ENCODE results near the gene DENND10.

The DENND10 gene

GRCh38 chr10:119153041-119153440, 49.1 kb downstream of the DENND10 start:
- Histone ChIP-seq H3K4me3 (no peak overlapping the region), H3K4me1 (no peaks in the 10 kb centered on the region), H3K36me3 (replicated peaks) (peaks cover 83% of the 10 kb centered on the region), H3K9me3 (no peaks in the 10 kb centered on the region), H3K27me3 (ENCODE audit: low read depth) (no peaks in the 10 kb centered on the region)
- in situ Hi-C loops (cut with MboI; ENCODE audit: low sequenced_read_pairs) = no loop called here
- no peak for DNase-seq (ENCODE audit: low spot score in 2 of 2)

GRCh38 chr10:119153661-119154060, 49.7 kb downstream of the DENND10 start:
- in situ Hi-C loops (cut with MboI; ENCODE audit: low sequenced_read_pairs) = no loop called here
- Histone ChIP-seq H3K4me3 (no peak overlapping the region), H3K9me3 (no peaks in the 10 kb centered on the region), H3K36me3 (replicated peaks) (peaks cover 82% of the 10 kb centered on the region), H3K27me3 (ENCODE audit: low read depth) (no peaks in the 10 kb centered on the region), H3K4me1 (no peaks in the 10 kb centered on the region)
- DNase-seq (ENCODE audit: low spot score in 2 of 2) = no peak

- H3K9me3 ChIP-seq = no peaks in the 10 kb centered on the region
- peaks cover 68% of the 10 kb centered on the region for H3K36me3 ChIP-seq (replicated peaks)
- H3K4me1 ChIP-seq = peaks cover 5% of the 10 kb centered on the region; the same call in 1 of the 2 replicates
- no peak for DNase-seq (ENCODE audit: low spot score in 2 of 2)
- H3K4me3 ChIP-seq = no peak overlapping the region
- in situ Hi-C loops (cut with MboI; ENCODE audit: low sequenced_read_pairs) = no loop called here
- no peaks in the 10 kb centered on the region for H3K27me3 ChIP-seq (ENCODE audit: low read depth)
Observed at GRCh38 chr10:119159332-119159731, 55.4 kb downstream of the DENND10 start.

- Histone ChIP-seq H3K9me3 (no peaks in the 10 kb centered on the region), H3K4me1 (peaks cover 9% of the 10 kb centered on the region; the same call in 1 of the 2 replicates), H3K27me3 (ENCODE audit: low read depth) (no peaks in the 10 kb centered on the region), H3K36me3 (replicated peaks) (peaks cover 43% of the 10 kb centered on the region), H3K4me3 (no peak overlapping the region)
- no peak for DNase-seq (ENCODE audit: low spot score in 2 of 2)
- in situ Hi-C loops (cut with MboI; ENCODE audit: low sequenced_read_pairs) = no loop called here
Observed at GRCh38 chr10:119161680-119162451, 58.0 kb downstream of the DENND10 start.

GRCh38 chr10:119162452-119163092, 58.7 kb downstream of the DENND10 start:
- in situ Hi-C loops (cut with MboI; ENCODE audit: low sequenced_read_pairs) = no loop called here
- H3K9me3 ChIP-seq = no peaks in the 10 kb centered on the region
- peaks cover 9% of the 10 kb centered on the region; the same call in 1 of the 2 replicates for H3K4me1 ChIP-seq
- H3K27me3 ChIP-seq (ENCODE audit: low read depth) = no peaks in the 10 kb centered on the region
- H3K36me3 ChIP-seq (replicated peaks) = peaks cover 43% of the 10 kb centered on the region
- H3K4me3 ChIP-seq = no peak overlapping the region
- DNase-seq (ENCODE audit: low spot score in 2 of 2) = no peak

- Histone ChIP-seq H3K4me3 (peak within 1 kb of the TSS; percentile 69), H3K36me3 (replicated peaks) (peaks cover 47% of the 10 kb centered on the region), H3K9me3 (no peaks in the 10 kb centered on the region), H3K4me1 (peaks cover 9% of the 10 kb centered on the region; the same call in 1 of the 2 replicates), H3K27me3 (ENCODE audit: low read depth) (no peaks in the 10 kb centered on the region)
- DNase-seq (ENCODE audit: low spot score in 2 of 2) = peak; percentile 40 to 78
- in situ Hi-C loops (cut with MboI; ENCODE audit: low sequenced_read_pairs) = no loop called here
Observed at GRCh38 chr10:119165171-119166117, 61.5 kb downstream of the DENND10 start, which contains the start of gene SFXN4. SFXN4 (minus strand) TSS chr10:119165714; CDS start chr10:119165647, 67 bp downstream.

- Histone ChIP-seq H3K9me3 (no peaks in the 10 kb centered on the region), H3K36me3 (replicated peaks) (peaks cover 45% of the 10 kb centered on the region), H3K4me3 (peak overlapping the region; percentile 69), H3K4me1 (peaks cover 9% of the 10 kb centered on the region; the same call in 1 of the 2 replicates), H3K27me3 (ENCODE audit: low read depth) (no peaks in the 10 kb centered on the region)
- in situ Hi-C loops (cut with MboI; ENCODE audit: low sequenced_read_pairs) = no loop called here
- DNase-seq (ENCODE audit: low spot score in 2 of 2) = no peak
Observed at GRCh38 chr10:119166118-119166500, 62.2 kb downstream of the DENND10 start.

- DNase-seq (ENCODE audit: low spot score in 2 of 2) = no peak
Observed at GRCh38 chr10:119166564-119166963, 62.7 kb downstream of the DENND10 start.

GRCh38 chr10:119167041-119167440, 63.1 kb downstream of the DENND10 start:
- Histone ChIP-seq H3K27me3 (ENCODE audit: low read depth) (no peaks in the 10 kb centered on the region), H3K36me3 (replicated peaks) (peaks cover 47% of the 10 kb centered on the region), H3K4me3 (no peak overlapping the region), H3K9me3 (no peaks in the 10 kb centered on the region), H3K4me1 (peaks cover 9% of the 10 kb centered on the region; the same call in 1 of the 2 replicates)
- in situ Hi-C loops (cut with MboI; ENCODE audit: low sequenced_read_pairs) = no loop called here
- DNase-seq (ENCODE audit: low spot score in 2 of 2) = no peak

More at GRCh38 chr10:119166564-119166963, 62.7 kb downstream of the DENND10 start:
- in situ Hi-C loops (cut with MboI; ENCODE audit: low sequenced_read_pairs) = no loop called here
- no peaks in the 10 kb centered on the region for H3K27me3 ChIP-seq (ENCODE audit: low read depth)
- peaks cover 46% of the 10 kb centered on the region for H3K36me3 ChIP-seq (replicated peaks)
- no peak overlapping the region for H3K4me3 ChIP-seq
- H3K9me3 ChIP-seq = no peaks in the 10 kb centered on the region
- H3K4me1 ChIP-seq = peaks cover 9% of the 10 kb centered on the region; the same call in 1 of the 2 replicates

GRCh38 chr10:119174109-119174508, 70.2 kb downstream of the DENND10 start:
- H3K36me3 ChIP-seq (replicated peaks) = peaks cover 72% of the 10 kb centered on the region
- in situ Hi-C loops (cut with MboI; ENCODE audit: low sequenced_read_pairs) = no loop called here

GRCh38 chr10:119176166-119176565, 72.3 kb downstream of the DENND10 start:
- H3K36me3 ChIP-seq (replicated peaks) = peaks cover 56% of the 10 kb centered on the region
- in situ Hi-C loops (cut with MboI; ENCODE audit: low sequenced_read_pairs) = no loop called here
- H3K27me3 ChIP-seq (ENCODE audit: low read depth) = no peaks in the 10 kb centered on the region
- no peak overlapping the region for H3K4me3 ChIP-seq
- no peak for DNase-seq (ENCODE audit: low spot score in 2 of 2)
- H3K4me1 ChIP-seq = peaks cover 9% of the 10 kb centered on the region
- no peaks in the 10 kb centered on the region for H3K9me3 ChIP-seq

More at GRCh38 chr10:119174109-119174508, 70.2 kb downstream of the DENND10 start:
- Histone ChIP-seq H3K4me3 (no peak overlapping the region), H3K9me3 (no peaks in the 10 kb centered on the region), H3K4me1 (peaks cover 8% of the 10 kb centered on the region), H3K27me3 (ENCODE audit: low read depth) (no peaks in the 10 kb centered on the region)
- DNase-seq (ENCODE audit: low spot score in 2 of 2) = no peak

- in situ Hi-C loops (cut with MboI; ENCODE audit: low sequenced_read_pairs) = no loop called here
- H3K4me3 ChIP-seq = peak overlapping the region; percentile 95
- H3K4me1 ChIP-seq = peaks cover 9% of the 10 kb centered on the region
Observed at GRCh38 chr10:119177708-119178371, 73.9 kb downstream of the DENND10 start.

More at GRCh38 chr10:119177708-119178371, 73.9 kb downstream of the DENND10 start:
- Histone ChIP-seq H3K36me3 (replicated peaks) (peaks cover 39% of the 10 kb centered on the region), H3K9me3 (no peaks in the 10 kb centered on the region), H3K27me3 (ENCODE audit: low read depth) (no peaks in the 10 kb centered on the region)
- DNase-seq (ENCODE audit: low spot score in 2 of 2) = no peak
